H1 (cell line): ENCODE data around the gene FMN2. TPM values are rescaled to one million over a fixed set of nuclear protein-coding genes. Genes with fewer than 3 reads are reported as not detected.

Source experiments
- CTCF ChIA-PET: fragments of 300-600 bp; sonication (Branson Sonifier 250); formaldehyde crosslinking; loops from one replicate; lab custom pipeline; 2021; ENCODE audit not compliant: partially characterized antibody; lab: Charles Lee
- POLR2A ChIA-PET: fragments of 300-600 bp; sonication (Branson Sonifier 250); formaldehyde crosslinking; loops from one replicate; lab custom pipeline; 2021; ENCODE audit warnings: inconsistent platforms; ENCODE audit not compliant: partially characterized antibody; lab: Charles Lee
- DNase-seq, 2 experiments: peaks; one replicate each; pipeline versions ENCODE4 v3.0.0 to v3.0.0-alpha.2; 2010 to 2022; ENCODE audit warnings: low spot score in 2 of 2, low read depth in 1 of 2, mixed read lengths in 1 of 2
- FAIRE-seq: peaks from 2 replicates; lab custom pipeline; 2011; peaks lifted over from hg19 to GRCh38; lab: Jason Lieb, UNC
- H2AFZ ChIP-seq: 2 replicates; pipeline ENCODE4 v1.8.1; 2012; ENCODE audit warnings: low read length, inconsistent platforms
- H2AK5ac ChIP-seq: 2 replicates; pipeline ENCODE4 v1.6.1; 2013; ENCODE audit warnings: low read depth, low read length
- H2BK120ac ChIP-seq: replicated peaks from 2 replicates; pipeline ENCODE3; 2013; ENCODE audit warnings: low read depth, low read length, inconsistent platforms
- H2BK12ac ChIP-seq: 2 replicates; pipeline ENCODE4 v1.6.1; 2013; ENCODE audit warnings: low read depth, low read length
- H2BK15ac ChIP-seq: 2 replicates; pipeline ENCODE4 v1.6.1; 2013; ENCODE audit warnings: low read length
- H2BK20ac ChIP-seq: 2 replicates; pipeline ENCODE4 v1.6.1; 2013; ENCODE audit warnings: low read length
- H2BK5ac ChIP-seq: 2 replicates; pipeline ENCODE4 v1.6.1; 2013; ENCODE audit warnings: low read depth, low read length
- H3K14ac ChIP-seq: 2 replicates; pipeline ENCODE4 v1.6.1; 2013; ENCODE audit warnings: inconsistent platforms; ENCODE audit not compliant: insufficient read length
- H3K18ac ChIP-seq: 2 replicates; pipeline ENCODE4 v1.6.1; 2013; ENCODE audit warnings: low read length; ENCODE audit errors: extremely low read depth
- H3K23ac ChIP-seq: 2 replicates; pipeline ENCODE4 v1.6.1; 2013; ENCODE audit warnings: inconsistent platforms; ENCODE audit not compliant: insufficient read length
- H3K23me2 ChIP-seq: 2 replicates; pipeline ENCODE4 v1.6.1; 2013; ENCODE audit warnings: low read depth, low read length
- H3K27ac ChIP-seq: 2 replicates; pipeline ENCODE4 v1.6.1; 2011; ENCODE audit warnings: low read depth, low read length, inconsistent platforms
- H3K27me3 ChIP-seq, 4 experiments: replicated peaks in 1 of 4; 1 replicate in 1 of 4; 2 replicates in 3 of 4; pipeline versions ENCODE4 v1.6.1 to v1.8.1; 2011 to 2013; ENCODE audit warnings: low read length in 3 of 4, mild to moderate bottlenecking in 3 of 4, inconsistent platforms in 2 of 4, mixed read lengths in 2 of 4, moderate library complexity in 1 of 4; ENCODE audit not compliant: control insufficient read depth in 3 of 4, insufficient read depth in 3 of 4; ENCODE audit errors: extremely low read depth in 1 of 4
- H3K36me3 ChIP-seq, 4 experiments: 2 replicates each; pipeline versions ENCODE4 v1.6.1 to v1.8.1; 2011 to 2013; ENCODE audit warnings: mild to moderate bottlenecking in 4 of 4, low read length in 3 of 4, moderate library complexity in 2 of 4, control low read depth in 1 of 4, inconsistent platforms in 1 of 4; ENCODE audit not compliant: insufficient read depth in 4 of 4, control insufficient read depth in 2 of 4
- H3K4ac ChIP-seq: replicated peaks from 2 replicates; pipeline ENCODE3; 2013; ENCODE audit warnings: low read length, low read depth, mixed read lengths, inconsistent platforms; ENCODE audit not compliant: insufficient read length
- H3K4me1 ChIP-seq, 4 experiments: replicated peaks in 1 of 4; 1 replicate in 1 of 4; 2 replicates in 3 of 4; pipeline versions ENCODE4 v1.6.1 to v1.8.1; 2011 to 2013; ENCODE audit warnings: low read length in 3 of 4, inconsistent platforms in 2 of 4, mixed read lengths in 1 of 4; ENCODE audit not compliant: insufficient read depth in 4 of 4, control insufficient read depth in 3 of 4
- H3K4me2 ChIP-seq, 2 experiments: 2 replicates each; pipeline versions ENCODE4 v1.6.1 to v1.8.1; 2011 to 2013; ENCODE audit warnings: low read depth in 2 of 2, low read length in 2 of 2, control low read depth in 1 of 2, inconsistent platforms in 1 of 2, mild to moderate bottlenecking in 1 of 2; ENCODE audit not compliant: insufficient read depth in 1 of 2
- H3K4me3 ChIP-seq, 4 experiments: fragments of 200-600, 300-600 bp in 1 of 4; sonication (generic), shearing (Covaris generic), sonication (Bioruptor Twin) in 1 of 4; 2 replicates each; pipeline versions ENCODE4 v1.5.1 to v1.8.1; 2011 to 2016; ENCODE audit warnings: low read length in 4 of 4, low read depth in 3 of 4, control low read depth in 2 of 4, inconsistent platforms in 2 of 4, mild to moderate bottlenecking in 2 of 4, mixed read lengths in 1 of 4, moderate library complexity in 1 of 4; ENCODE audit not compliant: insufficient read depth in 2 of 4; ENCODE audit errors: extremely low read depth in 1 of 4
- H3K56ac ChIP-seq: replicated peaks from 2 replicates; pipeline ENCODE3; 2013; ENCODE audit warnings: low read depth, mild to moderate bottlenecking, mixed read lengths, low read length, inconsistent platforms; ENCODE audit not compliant: insufficient read length
- H3K79me1 ChIP-seq: 2 replicates; pipeline ENCODE4 v1.6.1; 2013; ENCODE audit warnings: low read depth, low read length, control low read depth
- H3K79me2 ChIP-seq, 2 experiments: 2 replicates each; pipeline versions ENCODE4 v1.6.1 to v1.8.1; 2012 to 2013; ENCODE audit warnings: low read length in 2 of 2, mild to moderate bottlenecking in 2 of 2, inconsistent platforms in 1 of 2; ENCODE audit not compliant: insufficient read depth in 2 of 2, control insufficient read depth in 1 of 2
- H3K9ac ChIP-seq, 4 experiments: replicated peaks in 1 of 4; 1 replicate in 1 of 4; 2 replicates in 3 of 4; pipeline versions ENCODE4 v1.6.1 to v1.8.1; 2011 to 2013; ENCODE audit warnings: low read depth in 3 of 4, low read length in 3 of 4, control low read depth in 2 of 4, mild to moderate bottlenecking in 2 of 4, moderate library complexity in 2 of 4, inconsistent platforms in 1 of 4; ENCODE audit errors: extremely low read depth in 1 of 4
- H3K9me3 ChIP-seq, 2 experiments: 2 replicates each; pipeline versions ENCODE4 v1.6.1 to v1.8.1; 2012 to 2013; ENCODE audit warnings: mild to moderate bottlenecking in 2 of 2, moderate library complexity in 2 of 2, control low read depth in 1 of 2, inconsistent platforms in 1 of 2, low read depth in 1 of 2, low read length in 1 of 2, mixed read lengths in 1 of 2; ENCODE audit not compliant: insufficient read depth in 2 of 2
- H4K20me1 ChIP-seq, 2 experiments: replicated peaks in 1 of 2; 2 replicates each; pipeline versions ENCODE3 to v1.8.1; 2011 to 2013; ENCODE audit warnings: inconsistent platforms in 2 of 2, low read length in 2 of 2, mild to moderate bottlenecking in 1 of 2; ENCODE audit not compliant: insufficient read depth in 2 of 2, control insufficient read depth in 1 of 2
- H4K5ac ChIP-seq: 2 replicates; pipeline ENCODE4 v1.6.1; 2013; ENCODE audit warnings: low read length, low read depth, mixed read lengths, inconsistent platforms; ENCODE audit not compliant: insufficient read length
- H4K8ac ChIP-seq: 2 replicates; pipeline ENCODE4 v1.8.0; 2013; ENCODE audit warnings: mild to moderate bottlenecking, moderate library complexity, low read length, inconsistent platforms; ENCODE audit not compliant: insufficient read depth; ENCODE audit errors: extremely low read depth
- H4K91ac ChIP-seq: replicated peaks from 2 replicates; pipeline ENCODE3; 2013; ENCODE audit warnings: low read length, mixed read lengths, inconsistent platforms; ENCODE audit not compliant: insufficient read length
- CBX5 ChIP-seq: fragments of 300-800, 300-1000 bp; sonication (generic); IDR thresholded peaks from 2 replicates; pipeline ENCODE4 v1.7.1; 2016; ENCODE audit warnings: antibody characterized with exemption, low read length, low read depth
- CBX8 ChIP-seq: fragments of 300-800, 300-1000 bp; sonication (generic); IDR thresholded peaks from 2 replicates; pipeline ENCODE4 v1.7.1; 2016; ENCODE audit warnings: low read depth, low read length, borderline replicate concordance
- CEBPB ChIP-seq: IDR thresholded peaks from 2 replicates; pipeline ENCODE4 v1.6.1; 2012; ENCODE audit warnings: low read depth, low read length
- EGR1 ChIP-seq: IDR thresholded peaks from 2 replicates; pipeline ENCODE4 v1.6.1; 2011; ENCODE audit warnings: low read depth, low read length, borderline replicate concordance
- GABPA ChIP-seq: IDR thresholded peaks from 2 replicates; pipeline ENCODE4 v1.6.1; 2011; ENCODE audit warnings: mild to moderate bottlenecking, low read length, moderate library complexity, borderline replicate concordance; ENCODE audit not compliant: insufficient read depth
- HDAC2 ChIP-seq, 2 experiments: fragments of 300-600 bp in 1 of 2; sonication (generic) in 1 of 2; IDR thresholded peaks; 2 replicates each; pipeline ENCODE4 v1.6.1; 2011 to 2012; ENCODE audit warnings: low read depth in 2 of 2, low read length in 2 of 2, mild to moderate bottlenecking in 2 of 2, moderate library complexity in 2 of 2, borderline replicate concordance in 1 of 2, inconsistent platforms in 1 of 2
- KDM1A ChIP-seq: fragments of 200-600, 300-600 bp; sonication (generic); IDR thresholded peaks from 2 replicates; pipeline ENCODE4 v1.7.1; 2016; ENCODE audit warnings: mild to moderate bottlenecking, low read length, borderline replicate concordance
- POLR2A ChIP-seq, 2 experiments: IDR thresholded peaks; 1 replicate in 1 of 2; 2 replicates in 1 of 2; pipeline ENCODE4 v1.6.1; 2011; ENCODE audit warnings: low read depth in 2 of 2, low read length in 2 of 2, mild to moderate bottlenecking in 2 of 2; ENCODE audit errors: control extremely low read depth in 1 of 2
- RFX5 ChIP-seq: IDR thresholded peaks from 2 replicates; pipeline ENCODE4 v1.6.1; 2011; ENCODE audit warnings: low read depth, low read length, improper control_type of control experiment, borderline replicate concordance
- SIN3A ChIP-seq, 2 experiments: IDR thresholded peaks in 1 of 2; conservative IDR thresholded peaks in 1 of 2; 2 replicates each; pipeline ENCODE4 v1.6.1; 2011 to 2012; ENCODE audit warnings: low read length in 2 of 2, improper control_type of control experiment in 1 of 2, low read depth in 1 of 2, mild to moderate bottlenecking in 1 of 2
- SIRT6 ChIP-seq: IDR thresholded peaks from one replicate; pipeline ENCODE4 v1.7.1; 2012; ENCODE audit warnings: low read length, inconsistent platforms
- SIX5 ChIP-seq: IDR thresholded peaks from 2 replicates; pipeline ENCODE4 v1.6.1; 2011; ENCODE audit warnings: mild to moderate bottlenecking, low read depth, low read length
- TAF1 ChIP-seq: IDR thresholded peaks from 2 replicates; pipeline ENCODE4 v1.6.1; 2011; ENCODE audit warnings: mild to moderate bottlenecking, low read depth, low read length
- ZNF274 ChIP-seq: IDR thresholded peaks from 2 replicates; pipeline ENCODE4 v1.7.0; 2012; ENCODE audit warnings: low read length, borderline replicate concordance; ENCODE audit errors: extremely low read depth
- WGBS, 2 experiments: shearing (Covaris generic) in 1 of 2; methylation state at CpG; one replicate each; pipeline versions ENCODE4 v1.1.6 to v1.1.7; 2013 to 2015; ENCODE audit warnings: low lambda C conversion rate in 2 of 2, mixed read lengths in 2 of 2, inconsistent platforms in 1 of 2, low coverage in 1 of 2, missing lambda C conversion rate in 1 of 2; ENCODE audit not compliant: insufficient replicate concordance in 2 of 2, insufficient coverage in 1 of 2, insufficient read length in 1 of 2; ENCODE audit errors: extremely low coverage in 1 of 2, missing lambda C conversion rate in 1 of 2; 5-methylcytosine and 5-hydroxymethylcytosine counted together
- polyA plus RNA-seq, 7 experiments: library from polyadenylated mRNA; depleted of rRNA in 3 of 7; stranded (reverse) in 5 of 7; unstranded in 2 of 7; fragments of >200 nt in 5 of 7; fragments of 200-250 nt in 2 of 7; gene quantifications; 1 replicate in 5 of 7; 2 replicates in 1 of 7; 4 replicates in 1 of 7; pipeline versions ENCODE4 v1.2.1 to v1.2.3, GENCODE V29; 2011 to 2013; ENCODE audit warnings: missing spikeins in 2 of 7, mixed read lengths in 2 of 7
- total RNA-seq: library from RNA; stranded (reverse); fragmentation: NEBNext Ultra II Directional; extraction: Animal tissue kit (Norgen Biotek cat#: 25700); gene quantifications from 2 replicates; pipeline ENCODE4 v1.2.1, GENCODE V29; 2021

Gene FMN2
- total and polyA plus RNA-seq, 2 of the 8 experiments (the other 6 are each of a cell fraction or from before 2014, with no cell fraction given), result 0.83 to 2.0 TPM

- H2BK12ac ChIP-seq, result no peak overlapping the region
- no peak overlapping the region for H2AFZ ChIP-seq
- no peaks in the 10 kb centered on the region for H4K20me1 ChIP-seq
- H3K27me3 ChIP-seq, result no peaks in the 10 kb centered on the region
- H3K9me3 ChIP-seq, result no peaks in the 10 kb centered on the region
- TF ChIP-seq POLR2A (IDR thresholded peaks at IDR 0.05; ENCODE audit: control extremely low read depth in 1 of 2, low read depth in 2 of 2, low read length in 2 of 2), result no peak
- TF ChIP-seq CBX5, result no peak
- TF ChIP-seq SIRT6, result no peak
- TF ChIP-seq SIN3A (conservative IDR thresholded peaks at IDR 0.05 in 1 of 2, IDR thresholded peaks at IDR 0.05 in 1 of 2; ENCODE audit: low read depth in 1 of 2, low read length in 2 of 2), result no peak
- TF ChIP-seq GABPA, result no peak
- no peak for TF ChIP-seq ZNF274
- TF ChIP-seq CEBPB, result no peak
- no peak for TF ChIP-seq EGR1
- no peak for TF ChIP-seq CBX8
- no peak for TF ChIP-seq KDM1A
- no peak for TF ChIP-seq HDAC2 (IDR thresholded peaks at IDR 0.05; ENCODE audit: borderline replicate concordance in 1 of 2, low read depth in 2 of 2, low read length in 2 of 2)
- TF ChIP-seq TAF1, result no peak
- no peak for TF ChIP-seq SIX5
- TF ChIP-seq RFX5, result no peak
- no peak overlapping the region for H3K23ac ChIP-seq
- no peaks in the 10 kb centered on the region for H3K79me2 ChIP-seq
- H3K18ac ChIP-seq, result 0 out of 2 replicates have a peak overlapping the region, but pooled peaks have one; percentile 28
- ChIA-PET POLR2A (no interaction called here), CTCF (no interaction called here)
- H3K36me3 ChIP-seq, result no peaks in the 10 kb centered on the region
- no peak for FAIRE-seq
- no peak overlapping the region for H4K91ac ChIP-seq
- no peak overlapping the region for H3K9ac ChIP-seq
- peak overlapping the region in 1 of 2 experiments; percentile 38; a peak in 2 of 4 replicates for H3K4me2 ChIP-seq
- no peak overlapping the region for H3K27ac ChIP-seq
- no peaks in the 10 kb centered on the region for H3K23me2 ChIP-seq
- H3K4me1 ChIP-seq, result 0 out of 7 replicates have a peak, but pooled peaks cover 0 to 2% (median 0%) of the 10 kb centered on the region in 4 experiments
- WGBS, 2 experiments, result 78% methylated on average over 10 of the region's 12 CpGs; no CpG with 5 or more reads in 1 of the 2 experiments
- no peak overlapping the region for H2BK5ac ChIP-seq
- no peak overlapping the region for H2BK20ac ChIP-seq
- no peak overlapping the region for H2BK15ac ChIP-seq
- no peak for DNase-seq
- H3K4me3 ChIP-seq, result peak overlapping the region in 1 of 4 experiments; percentile 35; a peak in 1 of 8 replicates
- no peaks in the 10 kb centered on the region for H3K79me1 ChIP-seq
- H2AK5ac ChIP-seq, result no peak overlapping the region
- no peak overlapping the region for H3K4ac ChIP-seq
- H4K8ac ChIP-seq, result no peak overlapping the region
- no peak overlapping the region for H3K14ac ChIP-seq
- H3K56ac ChIP-seq, result no peak overlapping the region
- H4K5ac ChIP-seq, result no peak overlapping the region
- no peak overlapping the region for H2BK120ac ChIP-seq
These were observed 314.1 kb downstream of the FMN2 start for GRCh38 chr1:240405751-240406150.
